Measurements from ENCODE around the gene APEX1.

DNA sequence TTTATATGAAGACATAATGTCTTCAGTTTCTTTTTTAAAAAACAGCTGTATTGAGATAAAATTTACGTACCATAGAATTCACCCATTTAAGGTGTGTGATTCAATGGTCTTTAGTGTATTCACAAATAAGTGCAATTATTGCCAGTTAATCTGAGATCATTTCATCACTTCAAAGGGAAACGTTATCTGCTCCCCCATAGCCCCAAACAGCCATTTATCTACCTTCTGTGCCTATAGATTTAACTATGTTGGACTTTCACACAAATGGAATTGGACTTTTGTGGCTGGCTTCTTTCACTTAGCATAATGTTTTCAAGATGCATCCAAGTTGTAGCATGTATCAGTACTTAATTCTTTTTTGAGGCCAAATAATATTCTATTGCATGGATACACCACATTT is 23.9 kb downstream of the APEX1 start:
- TF ChIP-seq, protein P1, sequence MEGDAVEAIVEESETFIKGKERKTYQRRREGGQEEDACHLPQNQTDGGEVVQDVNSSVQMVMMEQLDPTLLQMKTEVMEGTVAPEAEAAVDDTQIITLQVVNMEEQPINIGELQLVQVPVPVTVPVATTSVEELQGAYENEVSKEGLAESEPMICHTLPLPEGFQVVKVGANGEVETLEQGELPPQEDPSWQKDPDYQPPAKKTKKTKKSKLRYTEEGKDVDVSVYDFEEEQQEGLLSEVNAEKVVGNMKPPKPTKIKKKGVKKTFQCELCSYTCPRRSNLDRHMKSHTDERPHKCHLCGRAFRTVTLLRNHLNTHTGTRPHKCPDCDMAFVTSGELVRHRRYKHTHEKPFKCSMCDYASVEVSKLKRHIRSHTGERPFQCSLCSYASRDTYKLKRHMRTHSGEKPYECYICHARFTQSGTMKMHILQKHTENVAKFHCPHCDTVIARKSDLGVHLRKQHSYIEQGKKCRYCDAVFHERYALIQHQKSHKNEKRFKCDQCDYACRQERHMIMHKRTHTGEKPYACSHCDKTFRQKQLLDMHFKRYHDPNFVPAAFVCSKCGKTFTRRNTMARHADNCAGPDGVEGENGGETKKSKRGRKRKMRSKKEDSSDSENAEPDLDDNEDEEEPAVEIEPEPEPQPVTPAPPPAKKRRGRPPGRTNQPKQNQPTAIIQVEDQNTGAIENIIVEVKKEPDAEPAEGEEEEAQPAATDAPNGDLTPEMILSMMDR (IDR thresholded peaks at IDR 0.05; ENCODE audit: low read depth, low read length), result no peak
- TF ChIP-seq EZH2phosphoT487 (IDR thresholded peaks at IDR 0.05; ENCODE audit: low read depth), result no peak
